CD4-positive, alpha-beta T cell (primary cell): ENCODE measurements around the gene TSPAN15. TPM values are rescaled to one million over a fixed set of nuclear protein-coding genes. Genes with fewer than 3 reads are reported as not detected.

ENCODE experiments used
- ATAC-seq: fragments of 200-7000 bp; cut with Tn5 transposase; one replicate; pipeline ENCODE4 v1.10.0; 2022; ENCODE audit warnings: mild to moderate bottlenecking; ENCODE audit not compliant: poor library complexity
- CTCF ChIA-PET: fragments of 350-600 bp; sonication (Branson Sonifier 250); formaldehyde crosslinking; loops from one replicate; lab custom pipeline; 2021; ENCODE audit warnings: antibody characterized with exemption, inconsistent platforms; lab: Charles Lee
- POLR2A ChIA-PET: fragments of 350-600 bp; sonication (Branson Sonifier 250); formaldehyde crosslinking; loops from one replicate; lab custom pipeline; 2021; ENCODE audit warnings: antibody characterized with exemption, inconsistent platforms; lab: Charles Lee
- DNase-seq, 14 experiments: peaks; one replicate each; pipeline ENCODE4 v3.0.0-alpha.2; 2013 to 2020; ENCODE audit warnings: mixed read lengths in 2 of 14
- H3K27ac ChIP-seq, 2 donors: one replicate each; pipeline versions ENCODE4 v1.5.1 to v1.7.0; 2013; ENCODE audit warnings: low read length in 2 of 2, low read depth in 1 of 2, mild to moderate bottlenecking in 1 of 2
- H3K27me3 ChIP-seq, 2 experiments: 1 replicate in 1 of 2; 2 replicates in 1 of 2; pipeline versions ENCODE4 v1.6.1 to v1.7.0; 2013; ENCODE audit warnings: low read length in 2 of 2, control low read depth in 1 of 2, mild to moderate bottlenecking in 1 of 2, moderate library complexity in 1 of 2; ENCODE audit not compliant: insufficient read depth in 2 of 2, control insufficient read depth in 1 of 2
- H3K36me3 ChIP-seq: one replicate; pipeline ENCODE4 v1.6.1; 2013; ENCODE audit warnings: low read length, control low read depth; ENCODE audit not compliant: insufficient read depth
- H3K4me1 ChIP-seq: one replicate; pipeline ENCODE4 v1.6.1; 2013; ENCODE audit warnings: low read length, control low read depth; ENCODE audit not compliant: insufficient read depth
- H3K4me3 ChIP-seq: one replicate; pipeline ENCODE4 v1.5.1; 2013; ENCODE audit warnings: mild to moderate bottlenecking, low read length, moderate library complexity
- H3K9me3 ChIP-seq, 2 experiments: 1 replicate in 1 of 2; 2 replicates in 1 of 2; pipeline versions ENCODE4 v1.6.1 to v1.7.0; 2013; ENCODE audit warnings: low read length in 2 of 2, mild to moderate bottlenecking in 2 of 2, control low read depth in 1 of 2, moderate library complexity in 1 of 2; ENCODE audit not compliant: control insufficient read depth in 1 of 2, insufficient read depth in 1 of 2
- H3K27ac Mint-ChIP-seq: one replicate; pipeline ENCODE4 v1.8.0; 2020; ENCODE audit warnings: mixed read lengths
- H3K27me3 Mint-ChIP-seq: one replicate; pipeline ENCODE4 v1.8.0; 2021; ENCODE audit warnings: mixed read lengths
- H3K36me3 Mint-ChIP-seq: one replicate; pipeline ENCODE4 v1.8.0; 2021; ENCODE audit warnings: low read depth, mixed read lengths
- H3K4me1 Mint-ChIP-seq: one replicate; pipeline ENCODE4 v1.8.0; 2021; ENCODE audit warnings: low read depth, mixed read lengths
- H3K4me3 Mint-ChIP-seq: one replicate; pipeline ENCODE4 v1.8.0; 2020; ENCODE audit warnings: mild to moderate bottlenecking, mixed read lengths
- H3K9me3 Mint-ChIP-seq: one replicate; pipeline ENCODE4 v1.8.0; 2020; ENCODE audit warnings: mixed read lengths
- CTCF ChIP-seq: fragments of 200-600 bp; IDR thresholded peaks from one replicate; pipeline ENCODE4 v1.8.0; 2022; ENCODE audit warnings: antibody characterized with exemption, mild to moderate bottlenecking
- intact Hi-C, 2 experiments: fragments of 100-400 bp; cut with DNase I in 1 of 2; cut with micrococcal nuclease in 1 of 2; formaldehyde crosslinking; loops; one replicate each; pipeline versions ENCODE4 v1.15.1 to v1.9.0; 2023 to 2025; cut with DNase I, micrococcal nuclease
- total RNA-seq, 174 experiments: library from RNA in 2 of 174; stranded (reverse) in 2 of 174; gene quantifications; one replicate each; pipeline ENCODE4 v1.2.3 and lab custom pipeline; 2021 to 2026

Gene TSPAN15
- total RNA-seq, 2 experiments from 2014 or later: 2.2 to 2.5 TPM

GRCh38 chr10:69480068-69480412 lies 28.8 kb downstream of the TSPAN15 start:
- H3K9me3 Mint-ChIP-seq: no peaks in the 10 kb centered on the region
- ATAC-seq (no peak), DNase-seq (no peak)
- no peak for TF ChIP-seq CTCF
- H3K4me1 ChIP-seq: no peaks in the 10 kb centered on the region
- H3K4me3 Mint-ChIP-seq: no peak overlapping the region
- no peaks in the 10 kb centered on the region for H3K36me3 Mint-ChIP-seq
- POLR2A ChIA-PET: no interaction called here
- no peaks in the 10 kb centered on the region for H3K27me3 Mint-ChIP-seq
- CTCF ChIA-PET: no interaction called here
- no peak overlapping the region for H3K27ac ChIP-seq
- H3K36me3 ChIP-seq: no peaks in the 10 kb centered on the region
- no peaks in the 10 kb centered on the region for H3K4me1 Mint-ChIP-seq
- no peak overlapping the region for H3K4me3 ChIP-seq
- intact Hi-C loops: no loop called here
- no peaks in the 10 kb centered on the region for H3K9me3 ChIP-seq
- no peak overlapping the region for H3K27ac Mint-ChIP-seq
- H3K27me3 ChIP-seq: no peaks in the 10 kb centered on the region

GRCh38 chr10:69481305-69481704 lies 30.0 kb downstream of the TSPAN15 start:
- ATAC-seq (no peak), DNase-seq (no peak)
- Histone ChIP-seq H3K4me1 (no peaks in the 10 kb centered on the region), H3K9me3 (no peaks in the 10 kb centered on the region), H3K27me3 (no peaks in the 10 kb centered on the region), H3K36me3 (no peaks in the 10 kb centered on the region), H3K4me3 (no peak overlapping the region), H3K27ac (no peak overlapping the region)
- Mint-ChIP-seq H3K9me3 (no peaks in the 10 kb centered on the region), H3K27ac (no peak overlapping the region), H3K27me3 (no peaks in the 10 kb centered on the region), H3K4me1 (no peaks in the 10 kb centered on the region), H3K4me3 (no peak overlapping the region), H3K36me3 (no peaks in the 10 kb centered on the region)
- no peak for TF ChIP-seq CTCF
- intact Hi-C loops: no loop called here
- CTCF ChIA-PET: no interaction called here
- POLR2A ChIA-PET: no interaction called here

GRCh38 chr10:69481811-69482524 lies 30.7 kb downstream of the TSPAN15 start:
- no peak for ATAC-seq
- Mint-ChIP-seq H3K27ac (no peak overlapping the region), H3K4me1 (no peaks in the 10 kb centered on the region), H3K27me3 (no peaks in the 10 kb centered on the region), H3K4me3 (no peak overlapping the region), H3K36me3 (no peaks in the 10 kb centered on the region), H3K9me3 (no peaks in the 10 kb centered on the region)
- H3K27ac ChIP-seq: no peak overlapping the region
- H3K4me1 ChIP-seq: no peaks in the 10 kb centered on the region
- no peak for DNase-seq
- TF ChIP-seq CTCF: no peak
- ChIA-PET CTCF (no interaction called here), POLR2A (no interaction called here)
- H3K9me3 ChIP-seq: peaks cover 0 to 2% of the 10 kb centered on the region in 2 experiments
- intact Hi-C loops: no loop called here
- H3K4me3 ChIP-seq: no peak overlapping the region
- H3K36me3 ChIP-seq: no peaks in the 10 kb centered on the region
- H3K27me3 ChIP-seq: no peaks in the 10 kb centered on the region
